ENCODE measurements around the gene C17orf107. TPM values are rescaled to one million over a fixed set of nuclear protein-coding genes. Genes with fewer than 3 reads are reported as not detected.

The C17orf107 gene
- total and polyA plus RNA-seq, 2 donors (not counting 1 experiment from before 2014, with no cell fraction given) = 3.9 to 4.6 TPM

- H3K9me3 ChIP-seq (ENCODE audit: control extremely low read depth in 1 of 3, control insufficient read depth in 2 of 3, insufficient read depth in 1 of 3, low read length in 2 of 3) = peaks cover 0 to 25% (median 0%) of the 10 kb centered on the region in 3 donors
- Mint-ChIP-seq H3K4me3 (peak overlapping the region; percentile 93), H3K4me1 (peaks cover 48% of the 10 kb centered on the region), H3K27ac (peak overlapping the region; percentile 82), H3K27me3 (peaks cover 7% of the 10 kb centered on the region), H3K9me3 (ENCODE audit: insufficient read depth) (no peaks in the 10 kb centered on the region)
- TF ChIP-seq EZH2 (IDR thresholded peaks at IDR 0.05; ENCODE audit: borderline replicate concordance, insufficient read depth, low read depth, low read length, poor library complexity, severe bottlenecking) (no peak), CTCF (IDR thresholded peaks at IDR 0.05) (no peak)
- H3K27me3 ChIP-seq (replicated peaks in 1 of 4; ENCODE audit: control extremely low read depth in 1 of 4, control insufficient read depth in 3 of 4, insufficient read depth in 4 of 4, low read length in 3 of 4) = peaks cover 0 to 30% (median 11%) of the 10 kb centered on the region in 4 experiments
- peaks cover 0 to 8% of the 10 kb centered on the region in 2 experiments for H3K36me3 ChIP-seq (replicated peaks in 1 of 2; ENCODE audit: control extremely low read depth in 1 of 2, control insufficient read depth in 1 of 2, extremely low read depth in 1 of 2, insufficient read depth in 2 of 2, low read length in 1 of 2)
- peak overlapping the region; percentile 37 for H2AFZ ChIP-seq (ENCODE audit: insufficient read depth, low read depth, low read length, poor library complexity, severe bottlenecking)
- peak overlapping the region; percentile 9 to 67 (median 36) for H3K4me3 ChIP-seq (ENCODE audit: control extremely low read depth in 1 of 5, extremely low read depth in 1 of 5, insufficient read depth in 1 of 5, low read depth in 2 of 5, low read length in 4 of 5)
- CTCF ChIA-PET = interaction anchor here (1.1 to 4.0 kb wide), 5 partner anchors 39 to 191 kb away, joined by 3 to 15 read pairs (median 6); partner anchors contain the start of genes GLTPD2, RNF167, SLC25A11 and SPAG7
- intact Hi-C loops (cut with micrococcal nuclease) = loop anchor here (5.0 kb wide), 1 partner anchor 334 kb away; no protein-coding TSS in a partner anchor
- no peak for DNase-seq
- H3K9ac ChIP-seq (ENCODE audit: low read length) = peak overlapping the region; percentile 68
- WGBS (ENCODE audit: insufficient coverage) = 34% methylated on average over 37 of the region's 37 CpGs
- H3K4me2 ChIP-seq (replicated peaks; ENCODE audit: low read depth, low read length, poor library complexity, severe bottlenecking) = peak overlapping the region; percentile 98
- H3K27ac ChIP-seq (ENCODE audit: low read length in 2 of 2) = peak overlapping the region; percentile 28 to 53
- POLR2A ChIA-PET = interaction anchor here (0.6 to 2.0 kb wide), 2 partner anchors 46 to 66 kb away, joined by 5 to 6 read pairs; partner anchors contain the start of gene SPAG7
- ATAC-seq (ENCODE audit: low read depth) = no peak
- no peaks in the 10 kb centered on the region for H4K20me1 ChIP-seq (ENCODE audit: control insufficient read depth, insufficient read depth, low read length, poor library complexity, severe bottlenecking)
- peaks cover 45 to 53% of the 10 kb centered on the region in 2 donors for H3K4me1 ChIP-seq (ENCODE audit: control insufficient read depth in 2 of 2, insufficient read depth in 2 of 2, low read length in 2 of 2)
- H3K79me2 ChIP-seq (ENCODE audit: control insufficient read depth, insufficient read depth, low read length) = no peaks in the 10 kb centered on the region
Measured at GRCh38 chr17:4901108-4901647, 1.8 kb downstream of the C17orf107 start.
